ENCODE results near the gene NXNL2.

- TF ChIP-seq CTCF (IDR thresholded peaks at IDR 0.05; ENCODE audit: low read length), result no peak
- TF ChIP-seq EZH2 (optimal IDR thresholded peaks at IDR 0.05; ENCODE audit: low read depth, low read length), result no peak
These were observed 23.1 kb upstream of the NXNL2 start for GRCh38 chr9:88511906-88512305.

Measured in MM.1S (cell line).